Nephron (organoid): ENCODE results near the gene HTR5A.

Experiments used
- H3K27ac Mint-ChIP-seq, 3 experiments: 2 replicates each; pipeline ENCODE4 v1.8.0; 2020; ENCODE audit warnings: mixed read lengths in 3 of 3, mild to moderate bottlenecking in 2 of 3, moderate library complexity in 1 of 3
- H3K27me3 Mint-ChIP-seq: 2 replicates; pipeline ENCODE4 v1.8.0; 2021; ENCODE audit warnings: low read depth, mild to moderate bottlenecking, moderate library complexity, mixed read lengths
- H3K36me3 Mint-ChIP-seq: 2 replicates; pipeline ENCODE4 v1.8.0; 2020; ENCODE audit warnings: low read depth, mixed read lengths
- H3K4me1 Mint-ChIP-seq: 2 replicates; pipeline ENCODE4 v1.8.0; 2020; ENCODE audit warnings: mixed read lengths
- H3K4me3 Mint-ChIP-seq, 3 experiments: 2 replicates each; pipeline ENCODE4 v1.8.0; 2020; ENCODE audit warnings: mild to moderate bottlenecking in 3 of 3, mixed read lengths in 3 of 3, moderate library complexity in 2 of 3
- H3K9me3 Mint-ChIP-seq: 2 replicates; pipeline ENCODE4 v1.8.0; 2020; ENCODE audit warnings: mixed read lengths
- CTCF ChIP-seq, 3 experiments: fragments of 200-600 bp; sonication (generic); IDR thresholded peaks; one replicate each; pipeline ENCODE4 v1.5.0; 2021; ENCODE audit warnings: antibody characterized with exemption in 3 of 3; ENCODE audit not compliant: unreplicated experiment in 3 of 3

HTR5A gene

GRCh38 chr7:155131090-155131489, 61.0 kb downstream of the HTR5A start:
- Mint-ChIP-seq H3K4me1 (no peaks in the 10 kb centered on the region), H3K36me3 (no peaks in the 10 kb centered on the region), H3K9me3 (no peaks in the 10 kb centered on the region), H3K4me3 (no peak overlapping the region), H3K27ac (no peak overlapping the region), H3K27me3 (peaks cover 6% of the 10 kb centered on the region)
- TF ChIP-seq CTCF (IDR thresholded peaks at IDR 0.05; ENCODE audit: unreplicated experiment in 3 of 3): no peak

GRCh38 chr7:155132431-155132830, 62.3 kb downstream of the HTR5A start:
- Mint-ChIP-seq H3K9me3 (no peaks in the 10 kb centered on the region), H3K27ac (no peak overlapping the region), H3K4me3 (no peak overlapping the region), H3K4me1 (no peaks in the 10 kb centered on the region), H3K27me3 (peaks cover 6% of the 10 kb centered on the region), H3K36me3 (no peaks in the 10 kb centered on the region)
- TF ChIP-seq CTCF (IDR thresholded peaks at IDR 0.05; ENCODE audit: unreplicated experiment in 3 of 3): no peak

- no peak overlapping the region for H3K4me3 Mint-ChIP-seq
- no peak for TF ChIP-seq CTCF (IDR thresholded peaks at IDR 0.05; ENCODE audit: unreplicated experiment in 3 of 3)
Measured at GRCh38 chr7:155136619-155137243, 66.6 kb downstream of the HTR5A start.

More at GRCh38 chr7:155136619-155137243, 66.6 kb downstream of the HTR5A start:
- Mint-ChIP-seq H3K4me1 (no peaks in the 10 kb centered on the region), H3K27me3 (peaks cover 11% of the 10 kb centered on the region), H3K27ac (no peak overlapping the region), H3K36me3 (no peaks in the 10 kb centered on the region), H3K9me3 (no peaks in the 10 kb centered on the region)
